ENCODE data around the gene PHKA2. TPM values are rescaled to one million over a fixed set of nuclear protein-coding genes. Genes with fewer than 3 reads are reported as not detected.

PHKA2 gene
- total RNA-seq, 1 experiment from 2014 or later: 18.1 TPM

GRCh38 chrX:18893536-18893935, 90.4 kb downstream of the PHKA2 start:
- H3K9me3 Mint-ChIP-seq (ENCODE audit: unreplicated experiment): no peaks in the 10 kb centered on the region
- ChIA-PET CTCF (interaction anchor here (0.5 kb wide), 1 partner anchor 321 kb away, joined by 3 read pairs; no protein-coding TSS in a partner anchor), POLR2A (no interaction called here)
- intact Hi-C loops (cut with micrococcal nuclease): no loop called here
- no peak overlapping the region for H3K4me3 Mint-ChIP-seq (ENCODE audit: unreplicated experiment)
- no TSS peak for BruUV-seq (replicated peaks)
- no peak for DNase-seq (ENCODE audit: unreplicated experiment)
- H3K27me3 Mint-ChIP-seq (ENCODE audit: insufficient read depth, unreplicated experiment): no peaks in the 10 kb centered on the region
- H3K4me1 Mint-ChIP-seq (ENCODE audit: insufficient read depth, unreplicated experiment): no peaks in the 10 kb centered on the region
- H3K36me3 Mint-ChIP-seq (ENCODE audit: insufficient read depth, unreplicated experiment): peaks cover 10% of the 10 kb centered on the region
- TF ChIP-seq, protein P1, sequence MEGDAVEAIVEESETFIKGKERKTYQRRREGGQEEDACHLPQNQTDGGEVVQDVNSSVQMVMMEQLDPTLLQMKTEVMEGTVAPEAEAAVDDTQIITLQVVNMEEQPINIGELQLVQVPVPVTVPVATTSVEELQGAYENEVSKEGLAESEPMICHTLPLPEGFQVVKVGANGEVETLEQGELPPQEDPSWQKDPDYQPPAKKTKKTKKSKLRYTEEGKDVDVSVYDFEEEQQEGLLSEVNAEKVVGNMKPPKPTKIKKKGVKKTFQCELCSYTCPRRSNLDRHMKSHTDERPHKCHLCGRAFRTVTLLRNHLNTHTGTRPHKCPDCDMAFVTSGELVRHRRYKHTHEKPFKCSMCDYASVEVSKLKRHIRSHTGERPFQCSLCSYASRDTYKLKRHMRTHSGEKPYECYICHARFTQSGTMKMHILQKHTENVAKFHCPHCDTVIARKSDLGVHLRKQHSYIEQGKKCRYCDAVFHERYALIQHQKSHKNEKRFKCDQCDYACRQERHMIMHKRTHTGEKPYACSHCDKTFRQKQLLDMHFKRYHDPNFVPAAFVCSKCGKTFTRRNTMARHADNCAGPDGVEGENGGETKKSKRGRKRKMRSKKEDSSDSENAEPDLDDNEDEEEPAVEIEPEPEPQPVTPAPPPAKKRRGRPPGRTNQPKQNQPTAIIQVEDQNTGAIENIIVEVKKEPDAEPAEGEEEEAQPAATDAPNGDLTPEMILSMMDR (IDR thresholded peaks at IDR 0.05; ENCODE audit: unreplicated experiment): no peak
- H3K27ac Mint-ChIP-seq (ENCODE audit: low read depth, unreplicated experiment): no peak overlapping the region

- no TSS peak for BruUV-seq (replicated peaks)
- Mint-ChIP-seq H3K27me3 (ENCODE audit: insufficient read depth, unreplicated experiment) (no peaks in the 10 kb centered on the region), H3K36me3 (ENCODE audit: insufficient read depth, unreplicated experiment) (peaks cover 10% of the 10 kb centered on the region), H3K9me3 (ENCODE audit: unreplicated experiment) (no peaks in the 10 kb centered on the region), H3K27ac (ENCODE audit: low read depth, unreplicated experiment) (no peak overlapping the region), H3K4me1 (ENCODE audit: insufficient read depth, unreplicated experiment) (no peaks in the 10 kb centered on the region), H3K4me3 (ENCODE audit: unreplicated experiment) (no peak overlapping the region)
- DNase-seq (ENCODE audit: unreplicated experiment): no peak
- POLR2A ChIA-PET: interaction anchor here (0.7 kb wide), 1 partner anchor 85 kb away, joined by 3 read pairs; no protein-coding TSS in a partner anchor
- TF ChIP-seq, protein P1 (IDR thresholded peaks at IDR 0.05; ENCODE audit: unreplicated experiment): no peak
- intact Hi-C loops (cut with micrococcal nuclease): no loop called here
- CTCF ChIA-PET: no interaction called here
Measured at GRCh38 chrX:18892899-18893298, 91.0 kb downstream of the PHKA2 start.

DNA sequence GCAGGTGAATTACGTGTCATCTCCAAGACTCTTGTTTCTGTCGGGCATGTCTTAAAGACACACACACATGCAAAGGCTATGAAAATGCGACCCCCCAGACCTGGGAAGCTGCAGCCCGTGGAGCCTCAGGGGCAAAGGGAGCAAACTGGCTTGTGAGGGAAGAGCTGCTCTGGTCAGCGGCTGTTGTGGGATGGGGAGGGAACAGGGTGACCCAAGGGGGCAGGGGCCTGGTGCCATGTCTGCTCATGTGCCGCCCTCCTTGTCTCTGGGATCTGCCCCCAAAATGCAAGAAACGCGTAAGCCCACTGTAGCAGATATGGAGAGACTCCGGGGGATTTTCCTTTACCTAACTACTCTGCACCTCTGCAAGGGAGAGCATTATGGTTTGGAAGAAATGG, 92.4 kb downstream of the PHKA2 start:
- intact Hi-C loops (cut with micrococcal nuclease): no loop called here
- H3K27me3 Mint-ChIP-seq (ENCODE audit: insufficient read depth, unreplicated experiment): no peaks in the 10 kb centered on the region
- TF ChIP-seq, protein P1 (IDR thresholded peaks at IDR 0.05; ENCODE audit: unreplicated experiment): no peak
- H3K27ac Mint-ChIP-seq (ENCODE audit: low read depth, unreplicated experiment): no peak overlapping the region
- DNase-seq (ENCODE audit: unreplicated experiment): no peak
- H3K4me3 Mint-ChIP-seq (ENCODE audit: unreplicated experiment): no peak overlapping the region
- H3K4me1 Mint-ChIP-seq (ENCODE audit: insufficient read depth, unreplicated experiment): peaks cover 10% of the 10 kb centered on the region
- peaks cover 15% of the 10 kb centered on the region for H3K36me3 Mint-ChIP-seq (ENCODE audit: insufficient read depth, unreplicated experiment)
- ChIA-PET POLR2A (interaction anchor here (1.1 kb wide), 1 partner anchor 485 kb away, joined by 4 read pairs; no protein-coding TSS in a partner anchor), CTCF (no interaction called here)
- no TSS peak for BruUV-seq (replicated peaks)
- H3K9me3 Mint-ChIP-seq (ENCODE audit: unreplicated experiment): no peaks in the 10 kb centered on the region

DNA sequence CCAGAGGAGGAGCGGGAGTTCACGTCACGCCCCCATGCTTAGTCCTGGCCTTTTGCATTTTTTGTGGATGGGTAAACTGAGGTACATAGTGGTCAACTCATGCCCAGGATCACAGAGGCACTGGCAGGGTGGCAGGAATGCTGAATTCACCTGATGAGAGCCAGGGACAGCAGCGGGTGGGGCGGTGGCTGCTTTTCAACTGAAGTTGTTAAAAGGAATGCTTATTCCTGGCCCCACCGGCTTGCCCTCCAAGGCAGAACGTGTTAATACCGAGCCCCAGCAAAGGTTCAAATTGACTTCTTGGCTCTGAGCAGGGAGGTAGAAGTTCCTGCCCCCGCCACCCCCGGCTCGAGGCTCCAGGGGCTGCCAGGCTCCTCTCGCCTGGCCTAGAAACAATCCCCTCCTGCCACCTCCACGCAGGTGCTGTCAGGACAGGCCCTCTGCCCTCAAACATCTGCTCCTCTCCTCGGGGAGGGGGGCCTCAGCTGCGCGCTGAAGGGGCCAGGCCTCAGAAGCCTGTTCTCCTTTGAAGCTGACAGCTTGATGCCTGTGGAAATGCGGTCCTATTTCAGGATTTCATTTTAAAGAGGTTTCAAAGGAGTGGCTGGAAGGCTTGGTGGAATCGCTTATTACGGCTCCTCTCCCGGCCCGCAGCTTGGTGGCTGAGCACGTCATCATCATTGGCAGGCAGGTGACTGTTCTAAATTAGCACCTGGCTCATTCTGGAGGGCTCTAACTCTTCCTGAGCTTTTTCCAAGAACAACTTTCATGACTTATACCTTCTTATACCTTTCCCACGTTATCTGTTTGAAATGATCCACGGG, 93.0 kb downstream of the PHKA2 start:
- TF ChIP-seq, protein P1 (IDR thresholded peaks at IDR 0.05; ENCODE audit: unreplicated experiment): no peak
- H3K4me3 Mint-ChIP-seq (ENCODE audit: unreplicated experiment): no peak overlapping the region
- no peak for DNase-seq (ENCODE audit: unreplicated experiment)
- H3K27me3 Mint-ChIP-seq (ENCODE audit: insufficient read depth, unreplicated experiment): no peaks in the 10 kb centered on the region
- H3K9me3 Mint-ChIP-seq (ENCODE audit: unreplicated experiment): no peaks in the 10 kb centered on the region
- CTCF ChIA-PET: no interaction called here
- no TSS peak for BruUV-seq (replicated peaks)
- H3K27ac Mint-ChIP-seq (ENCODE audit: low read depth, unreplicated experiment): no peak overlapping the region
- POLR2A ChIA-PET: interaction anchor here (1.1 kb wide), 1 partner anchor 485 kb away, joined by 4 read pairs; no protein-coding TSS in a partner anchor
- peaks cover 21% of the 10 kb centered on the region for H3K36me3 Mint-ChIP-seq (ENCODE audit: insufficient read depth, unreplicated experiment)
- intact Hi-C loops (cut with micrococcal nuclease): no loop called here
- H3K4me1 Mint-ChIP-seq (ENCODE audit: insufficient read depth, unreplicated experiment): peaks cover 15% of the 10 kb centered on the region
